WTC11 (cell line): ENCODE measurements around the gene THYN1.

Experiments used
- CREM ChIP-seq: sonication (generic); formaldehyde crosslinking; IDR thresholded peaks from 2 replicates; pipeline ENCODE4 v1.8.1; 2022; ENCODE audit warnings: mild to moderate bottlenecking, missing genetic modification reagents, moderate library complexity
- NFYB ChIP-seq: sonication (generic); formaldehyde crosslinking; conservative IDR thresholded peaks from 2 replicates; pipeline ENCODE4 v1.8.0; 2022; ENCODE audit warnings: low read depth, missing genetic modification reagents
- USF1 ChIP-seq: sonication (generic); formaldehyde crosslinking; IDR thresholded peaks from 2 replicates; pipeline ENCODE4 v1.8.0; 2022; ENCODE audit warnings: mild to moderate bottlenecking, missing genetic modification reagents
- TF ChIP-seq, protein P1 (sequence below): fragments of 200-600 bp; IDR thresholded peaks from 2 replicates; pipeline ENCODE4 v1.8.0; 2022; ENCODE audit warnings: antibody characterized with exemption
- TF ChIP-seq, protein P2 (sequence below): sonication (generic); formaldehyde crosslinking; IDR thresholded peaks from 2 replicates; pipeline ENCODE4 v1.8.1; 2023; ENCODE audit warnings: mild to moderate bottlenecking, missing genetic modification reagents, moderate library complexity
- TF ChIP-seq, protein P3 (sequence below): sonication (generic); formaldehyde crosslinking; conservative IDR thresholded peaks from 2 replicates; pipeline ENCODE4 v1.8.1; 2022; ENCODE audit warnings: mild to moderate bottlenecking, missing genetic modification reagents

DNA sequence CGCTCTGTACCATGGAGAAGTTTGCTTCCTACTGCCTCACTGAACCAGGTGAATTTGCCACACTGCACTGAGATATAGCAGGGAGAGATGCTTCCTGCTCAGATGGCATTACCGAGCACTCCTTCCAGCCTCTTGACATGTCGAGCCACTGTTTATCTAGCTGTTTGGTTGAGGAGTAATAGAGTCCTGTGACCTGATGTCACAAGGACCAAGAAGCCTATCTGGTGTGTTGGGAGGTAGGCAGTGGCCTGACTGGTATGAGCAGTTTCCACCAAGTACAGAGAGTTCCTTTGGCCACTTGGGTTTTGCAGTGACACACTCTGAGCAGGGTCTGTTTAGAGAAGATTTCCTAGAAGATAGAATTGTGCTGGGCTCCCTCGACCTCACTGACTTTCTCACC lies 5.4 kb upstream of the THYN1 start:
- TF ChIP-seq, protein P1, sequence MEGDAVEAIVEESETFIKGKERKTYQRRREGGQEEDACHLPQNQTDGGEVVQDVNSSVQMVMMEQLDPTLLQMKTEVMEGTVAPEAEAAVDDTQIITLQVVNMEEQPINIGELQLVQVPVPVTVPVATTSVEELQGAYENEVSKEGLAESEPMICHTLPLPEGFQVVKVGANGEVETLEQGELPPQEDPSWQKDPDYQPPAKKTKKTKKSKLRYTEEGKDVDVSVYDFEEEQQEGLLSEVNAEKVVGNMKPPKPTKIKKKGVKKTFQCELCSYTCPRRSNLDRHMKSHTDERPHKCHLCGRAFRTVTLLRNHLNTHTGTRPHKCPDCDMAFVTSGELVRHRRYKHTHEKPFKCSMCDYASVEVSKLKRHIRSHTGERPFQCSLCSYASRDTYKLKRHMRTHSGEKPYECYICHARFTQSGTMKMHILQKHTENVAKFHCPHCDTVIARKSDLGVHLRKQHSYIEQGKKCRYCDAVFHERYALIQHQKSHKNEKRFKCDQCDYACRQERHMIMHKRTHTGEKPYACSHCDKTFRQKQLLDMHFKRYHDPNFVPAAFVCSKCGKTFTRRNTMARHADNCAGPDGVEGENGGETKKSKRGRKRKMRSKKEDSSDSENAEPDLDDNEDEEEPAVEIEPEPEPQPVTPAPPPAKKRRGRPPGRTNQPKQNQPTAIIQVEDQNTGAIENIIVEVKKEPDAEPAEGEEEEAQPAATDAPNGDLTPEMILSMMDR = no peak
- no peak for TF ChIP-seq USF1
- no peak for TF ChIP-seq NFYB (CRISPR knock-in tag)
- TF ChIP-seq, protein P2, sequence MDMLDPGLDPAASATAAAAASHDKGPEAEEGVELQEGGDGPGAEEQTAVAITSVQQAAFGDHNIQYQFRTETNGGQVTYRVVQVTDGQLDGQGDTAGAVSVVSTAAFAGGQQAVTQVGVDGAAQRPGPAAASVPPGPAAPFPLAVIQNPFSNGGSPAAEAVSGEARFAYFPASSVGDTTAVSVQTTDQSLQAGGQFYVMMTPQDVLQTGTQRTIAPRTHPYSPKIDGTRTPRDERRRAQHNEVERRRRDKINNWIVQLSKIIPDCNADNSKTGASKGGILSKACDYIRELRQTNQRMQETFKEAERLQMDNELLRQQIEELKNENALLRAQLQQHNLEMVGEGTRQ (CRISPR knock-in tag) = no peak
- TF ChIP-seq, protein P3, sequence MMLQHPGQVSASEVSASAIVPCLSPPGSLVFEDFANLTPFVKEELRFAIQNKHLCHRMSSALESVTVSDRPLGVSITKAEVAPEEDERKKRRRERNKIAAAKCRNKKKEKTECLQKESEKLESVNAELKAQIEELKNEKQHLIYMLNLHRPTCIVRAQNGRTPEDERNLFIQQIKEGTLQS (CRISPR knock-in tag) = no peak
- no peak for TF ChIP-seq CREM (CRISPR knock-in tag)
